Mesothelial cell of epicardium (in vitro differentiated cells): ENCODE results near the gene GRAMD1A. TPM values are rescaled to one million over a fixed set of nuclear protein-coding genes. Genes with fewer than 3 reads are reported as not detected.

Experiments
- DNase-seq, 2 experiments: peaks; one replicate each; pipeline ENCODE4 v3.0.0; 2021; ENCODE audit warnings: low spot score in 2 of 2; ENCODE audit not compliant: unreplicated experiment in 2 of 2
- H3K27ac Mint-ChIP-seq: 2 replicates; pipeline ENCODE4 v1.8.0; 2021; ENCODE audit warnings: mixed read lengths
- H3K27me3 Mint-ChIP-seq: 2 replicates; pipeline ENCODE4 v1.8.0; 2021; ENCODE audit warnings: low read depth, mixed read lengths
- H3K36me3 Mint-ChIP-seq: 2 replicates; pipeline ENCODE4 v1.8.0; 2021; ENCODE audit warnings: mixed read lengths
- H3K4me1 Mint-ChIP-seq: 2 replicates; pipeline ENCODE4 v1.8.0; 2021; ENCODE audit warnings: mixed read lengths
- H3K4me3 Mint-ChIP-seq: 2 replicates; pipeline ENCODE4 v1.8.0; 2021; ENCODE audit warnings: mild to moderate bottlenecking, moderate library complexity, mixed read lengths
- H3K9me3 Mint-ChIP-seq: 2 replicates; pipeline ENCODE4 v1.8.0; 2021; ENCODE audit warnings: mixed read lengths
- total RNA-seq: library from RNA; stranded (reverse); gene quantifications from 3 replicates; pipeline ENCODE4 v1.2.1, GENCODE V29; 2021
- TF ChIP-seq, protein P1 (sequence below): fragments of 200-600 bp; sonication (generic); IDR thresholded peaks from one replicate; pipeline ENCODE4 v1.5.0; 2021; ENCODE audit warnings: antibody characterized with exemption; ENCODE audit not compliant: unreplicated experiment

GRAMD1A gene
- total RNA-seq, 1 donor from 2014 or later = 129 TPM

DNA sequence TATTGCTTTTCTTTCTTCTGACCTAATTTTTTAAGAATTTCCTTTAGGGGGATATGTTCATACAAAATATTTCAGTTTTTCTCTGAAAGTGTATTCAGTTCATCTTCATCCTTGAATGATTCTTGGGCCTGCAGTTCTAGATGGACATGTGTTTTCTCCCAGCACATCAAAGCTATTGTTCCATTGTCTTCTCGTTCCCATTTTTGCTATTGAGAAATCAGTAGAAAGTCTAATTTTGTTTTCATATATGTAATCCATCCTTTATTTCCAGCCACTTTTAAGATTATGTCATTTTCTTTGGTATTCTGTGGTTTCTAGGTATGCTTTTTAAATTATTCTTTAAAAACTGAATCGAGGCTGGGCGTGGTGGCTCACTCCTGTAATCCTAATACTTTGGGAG lies 15.8 kb upstream of the GRAMD1A start:
- no peak overlapping the region for H3K4me3 Mint-ChIP-seq
- no peak for DNase-seq
- H3K27ac Mint-ChIP-seq = no peak overlapping the region
- H3K36me3 Mint-ChIP-seq = no peaks in the 10 kb centered on the region
- TF ChIP-seq, protein P1, sequence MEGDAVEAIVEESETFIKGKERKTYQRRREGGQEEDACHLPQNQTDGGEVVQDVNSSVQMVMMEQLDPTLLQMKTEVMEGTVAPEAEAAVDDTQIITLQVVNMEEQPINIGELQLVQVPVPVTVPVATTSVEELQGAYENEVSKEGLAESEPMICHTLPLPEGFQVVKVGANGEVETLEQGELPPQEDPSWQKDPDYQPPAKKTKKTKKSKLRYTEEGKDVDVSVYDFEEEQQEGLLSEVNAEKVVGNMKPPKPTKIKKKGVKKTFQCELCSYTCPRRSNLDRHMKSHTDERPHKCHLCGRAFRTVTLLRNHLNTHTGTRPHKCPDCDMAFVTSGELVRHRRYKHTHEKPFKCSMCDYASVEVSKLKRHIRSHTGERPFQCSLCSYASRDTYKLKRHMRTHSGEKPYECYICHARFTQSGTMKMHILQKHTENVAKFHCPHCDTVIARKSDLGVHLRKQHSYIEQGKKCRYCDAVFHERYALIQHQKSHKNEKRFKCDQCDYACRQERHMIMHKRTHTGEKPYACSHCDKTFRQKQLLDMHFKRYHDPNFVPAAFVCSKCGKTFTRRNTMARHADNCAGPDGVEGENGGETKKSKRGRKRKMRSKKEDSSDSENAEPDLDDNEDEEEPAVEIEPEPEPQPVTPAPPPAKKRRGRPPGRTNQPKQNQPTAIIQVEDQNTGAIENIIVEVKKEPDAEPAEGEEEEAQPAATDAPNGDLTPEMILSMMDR = no peak
- H3K9me3 Mint-ChIP-seq = peaks cover 8% of the 10 kb centered on the region
- peaks cover 12% of the 10 kb centered on the region for H3K4me1 Mint-ChIP-seq
- H3K27me3 Mint-ChIP-seq = peaks cover 17% of the 10 kb centered on the region

DNA sequence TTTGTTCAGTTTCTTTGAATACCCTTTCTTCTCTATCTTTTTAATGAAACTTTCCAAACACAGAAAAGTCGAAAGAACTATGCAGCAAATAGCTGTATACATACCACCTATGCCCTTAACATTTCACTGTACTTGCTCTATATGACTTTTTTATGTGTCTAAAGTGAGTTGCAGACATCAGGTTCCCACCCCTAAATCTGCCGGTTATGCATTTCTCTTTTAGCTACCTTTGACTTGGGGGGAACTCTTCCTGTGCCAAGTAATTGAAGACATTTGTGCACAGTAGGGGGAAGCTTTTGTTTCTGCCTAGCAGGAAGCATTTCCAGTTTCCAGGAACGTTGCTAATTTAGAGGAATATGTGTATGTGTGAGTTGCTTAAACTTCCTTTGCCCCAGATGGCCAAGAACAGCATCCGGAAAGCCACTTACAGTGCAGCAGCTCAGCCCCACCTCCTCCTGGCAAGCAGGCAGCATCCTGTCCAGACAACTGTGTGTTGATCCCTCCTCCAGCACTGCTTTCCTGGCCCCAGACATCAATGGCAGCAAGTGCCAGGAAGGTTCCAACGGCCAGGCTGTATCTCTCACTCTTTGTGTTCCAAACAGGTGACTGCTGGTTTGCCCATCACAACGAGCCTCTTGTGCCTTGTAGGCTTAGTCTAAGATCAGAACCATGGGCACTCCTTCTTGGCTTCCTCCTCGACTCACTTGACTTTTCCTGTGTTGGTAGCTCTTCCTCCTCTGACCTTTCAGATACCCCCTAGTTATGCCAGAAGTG lies 14.7 kb upstream of the GRAMD1A start:
- peaks cover 12% of the 10 kb centered on the region for H3K4me1 Mint-ChIP-seq
- TF ChIP-seq, protein P1 = no peak
- peak overlapping the region; percentile 43 for H3K27ac Mint-ChIP-seq
- peaks cover 10% of the 10 kb centered on the region for H3K27me3 Mint-ChIP-seq
- no peaks in the 10 kb centered on the region for H3K36me3 Mint-ChIP-seq
- DNase-seq = no peak
- no peak overlapping the region for H3K4me3 Mint-ChIP-seq
- peaks cover 8% of the 10 kb centered on the region for H3K9me3 Mint-ChIP-seq

- Mint-ChIP-seq H3K27me3 (peaks cover 10% of the 10 kb centered on the region), H3K4me1 (peaks cover 8% of the 10 kb centered on the region), H3K9me3 (peaks cover 8% of the 10 kb centered on the region), H3K4me3 (no peak overlapping the region), H3K27ac (no peak overlapping the region), H3K36me3 (no peaks in the 10 kb centered on the region)
- DNase-seq = no peak
- TF ChIP-seq, protein P1 = no peak
Measured at GRCh38 chr19:34988119-34988518, 12.0 kb upstream of the GRAMD1A start.

DNA sequence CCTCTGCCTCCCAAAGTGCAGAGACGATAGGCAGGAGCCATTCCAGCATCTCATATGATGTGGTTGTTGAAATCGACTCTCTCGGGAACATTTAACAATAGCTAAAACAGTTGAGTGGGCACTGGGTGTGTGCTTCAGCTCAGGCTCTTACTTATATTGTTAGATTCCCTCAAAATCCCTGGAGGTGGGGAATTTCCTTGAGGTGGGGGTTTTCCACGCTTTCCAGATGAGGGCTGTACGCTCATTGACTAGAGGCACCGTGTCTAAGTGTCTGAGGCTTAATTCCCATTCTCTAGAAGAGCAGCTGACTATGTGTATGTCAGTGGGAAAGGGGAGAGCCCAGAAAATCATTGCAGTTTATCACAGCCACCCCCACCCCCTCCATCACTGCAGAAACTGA lies 10.8 kb upstream of the GRAMD1A start:
- Mint-ChIP-seq H3K27ac (no peak overlapping the region), H3K27me3 (peaks cover 10% of the 10 kb centered on the region), H3K36me3 (no peaks in the 10 kb centered on the region), H3K9me3 (peaks cover 5% of the 10 kb centered on the region), H3K4me3 (no peak overlapping the region), H3K4me1 (peaks cover 8% of the 10 kb centered on the region)
- DNase-seq = no peak
- TF ChIP-seq, protein P1 = no peak

GRCh38 chr19:34990578-34991192 lies 9.4 kb upstream of the GRAMD1A start:
- Mint-ChIP-seq H3K9me3 (no peaks in the 10 kb centered on the region), H3K36me3 (no peaks in the 10 kb centered on the region), H3K27ac (no peak overlapping the region), H3K4me3 (no peak overlapping the region), H3K27me3 (peaks cover 8% of the 10 kb centered on the region), H3K4me1 (peaks cover 2% of the 10 kb centered on the region)
- DNase-seq = no peak
- TF ChIP-seq, protein P1 = no peak
